Stromal cell of bone marrow (primary cell): ENCODE measurements around the gene ADAR.

Experiments used
- DNase-seq: peaks from one replicate; pipeline ENCODE4 v3.0.0-alpha.2; 2012; ENCODE audit warnings: low read depth

Gene ADAR

GRCh38 chr1:154615411-154615810, 7.4 kb upstream of the ADAR start:
- no peak for DNase-seq

DNA sequence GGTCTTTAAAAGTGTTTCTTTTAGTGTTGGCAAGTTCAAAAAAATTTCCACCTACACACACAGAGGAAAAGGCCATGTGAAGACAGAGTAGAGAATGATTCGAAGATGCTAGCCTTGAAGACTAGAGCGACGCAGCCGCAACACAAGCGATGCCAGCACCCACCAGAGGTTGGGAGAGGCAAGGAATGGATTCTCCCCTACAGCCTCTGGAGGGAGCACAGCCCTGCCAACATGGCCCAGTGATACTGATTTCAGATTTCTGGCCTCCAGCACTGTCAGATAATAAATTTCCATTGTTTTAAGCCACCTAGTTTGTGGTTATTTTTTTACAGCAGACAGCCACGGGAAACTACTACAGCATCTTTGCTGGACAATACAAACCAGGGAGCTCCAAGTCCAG, 6.9 kb upstream of the ADAR start:
- DNase-seq: no peak

GRCh38 chr1:154614247-154614646, 6.3 kb upstream of the ADAR start:
- no peak for DNase-seq

DNA sequence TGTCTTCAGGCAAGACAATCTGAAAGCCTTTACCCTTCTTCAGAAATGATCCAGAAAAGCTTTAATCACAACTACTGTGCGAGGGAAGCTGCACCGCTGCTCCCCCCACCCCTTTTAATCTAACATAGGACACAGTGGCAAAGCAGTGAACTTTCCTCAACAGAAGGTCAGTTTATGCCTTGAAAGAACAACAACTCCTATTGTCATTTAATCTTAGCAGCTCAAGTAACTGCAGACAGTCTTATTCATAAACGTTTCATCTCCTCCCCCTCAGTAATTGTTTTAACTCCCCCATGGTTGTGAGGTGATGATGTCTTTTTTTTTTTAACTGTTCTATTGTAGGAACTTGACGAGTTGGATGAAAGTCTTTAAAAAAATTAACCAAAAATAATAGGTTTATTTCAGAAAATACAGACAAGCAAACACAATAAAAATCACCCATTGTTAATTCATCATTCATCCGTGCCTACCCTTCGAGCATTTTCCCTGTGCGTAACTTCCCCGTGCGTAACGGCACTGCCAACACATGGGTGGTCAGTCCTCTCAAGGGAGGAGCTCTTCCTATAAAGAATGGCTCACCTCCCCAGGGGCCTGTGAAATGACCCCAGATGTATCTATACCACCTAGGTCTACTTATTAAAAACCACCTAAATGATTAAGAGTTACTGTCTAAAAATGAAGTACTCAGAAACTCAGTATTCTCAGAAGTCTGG, 3.3 kb upstream of the ADAR start:
- no peak for DNase-seq

GRCh38 chr1:154609398-154610380, 1.7 kb upstream of the ADAR start:
- no peak for DNase-seq

GRCh38 chr1:154608397-154609270, 648 bp upstream of the ADAR start:
- peak; percentile 25 for DNase-seq

DNA sequence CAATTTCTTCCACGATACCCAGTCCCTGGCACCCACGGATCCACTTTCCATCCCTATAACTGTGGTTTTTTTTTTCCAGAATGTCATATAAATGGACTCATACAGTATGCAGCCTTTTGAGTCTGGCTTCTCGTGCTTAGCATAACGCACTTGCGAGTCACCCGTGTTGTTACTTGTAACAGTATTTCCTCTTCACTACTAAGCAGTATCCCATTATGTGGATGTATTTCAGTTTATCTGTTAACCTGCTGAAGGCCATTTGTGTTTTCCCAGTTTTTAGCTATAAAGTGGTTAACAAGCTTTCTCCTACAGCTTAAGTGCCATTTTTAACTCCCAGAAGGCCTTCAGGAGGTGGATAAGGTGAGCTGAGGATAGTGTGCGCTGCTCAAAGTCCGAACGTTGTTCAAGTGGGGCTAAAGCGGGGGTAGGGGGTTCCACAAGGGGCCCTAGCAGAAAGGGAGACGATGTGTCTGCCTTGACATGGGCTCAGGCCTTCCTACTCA, 829 bp downstream of the ADAR start:
- peak; percentile 38 for DNase-seq

DNA sequence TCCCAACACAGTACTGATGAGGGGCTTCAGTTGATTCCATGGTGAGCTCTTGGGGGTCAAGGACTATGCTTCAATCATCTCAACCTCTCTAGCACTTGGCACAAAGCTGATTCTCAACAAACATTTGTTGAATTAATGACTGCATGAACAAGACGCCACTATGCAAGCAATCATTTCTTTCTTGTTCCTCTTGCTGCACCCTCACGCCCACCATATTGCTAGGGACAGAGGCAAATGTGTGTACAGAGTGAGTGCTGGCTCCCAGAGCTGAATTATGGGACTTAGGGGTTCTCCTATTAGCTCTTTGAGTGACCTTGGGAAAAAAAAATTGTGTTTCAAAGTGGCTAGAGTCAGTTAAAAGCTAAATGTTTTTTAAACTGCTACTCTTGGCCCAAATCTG, 2.5 kb downstream of the ADAR start:
- DNase-seq: no peak

DNA sequence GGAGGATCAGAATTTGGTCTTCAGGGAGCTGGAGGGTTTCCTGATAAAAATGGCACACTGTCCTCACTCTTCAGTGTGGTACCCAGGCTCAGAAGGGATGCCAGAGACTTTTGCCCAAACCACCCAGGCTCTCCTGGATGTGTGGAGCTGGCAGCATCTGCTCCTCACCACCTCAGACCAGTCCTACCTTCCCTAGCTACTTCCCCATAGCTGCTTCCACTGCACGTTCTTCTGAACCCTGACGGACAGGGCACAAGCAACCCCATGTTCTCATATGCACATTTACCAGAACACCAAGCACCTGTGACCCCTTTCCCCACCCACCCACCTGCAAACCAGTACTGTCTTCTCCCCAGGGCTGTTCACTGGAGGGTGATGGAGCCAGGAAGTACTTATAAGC, 4.7 kb downstream of the ADAR start:
- DNase-seq: no peak

- peak; percentile 9 for DNase-seq
Measured at GRCh38 chr1:154599658-154600057, 8.3 kb downstream of the ADAR start.

DNA sequence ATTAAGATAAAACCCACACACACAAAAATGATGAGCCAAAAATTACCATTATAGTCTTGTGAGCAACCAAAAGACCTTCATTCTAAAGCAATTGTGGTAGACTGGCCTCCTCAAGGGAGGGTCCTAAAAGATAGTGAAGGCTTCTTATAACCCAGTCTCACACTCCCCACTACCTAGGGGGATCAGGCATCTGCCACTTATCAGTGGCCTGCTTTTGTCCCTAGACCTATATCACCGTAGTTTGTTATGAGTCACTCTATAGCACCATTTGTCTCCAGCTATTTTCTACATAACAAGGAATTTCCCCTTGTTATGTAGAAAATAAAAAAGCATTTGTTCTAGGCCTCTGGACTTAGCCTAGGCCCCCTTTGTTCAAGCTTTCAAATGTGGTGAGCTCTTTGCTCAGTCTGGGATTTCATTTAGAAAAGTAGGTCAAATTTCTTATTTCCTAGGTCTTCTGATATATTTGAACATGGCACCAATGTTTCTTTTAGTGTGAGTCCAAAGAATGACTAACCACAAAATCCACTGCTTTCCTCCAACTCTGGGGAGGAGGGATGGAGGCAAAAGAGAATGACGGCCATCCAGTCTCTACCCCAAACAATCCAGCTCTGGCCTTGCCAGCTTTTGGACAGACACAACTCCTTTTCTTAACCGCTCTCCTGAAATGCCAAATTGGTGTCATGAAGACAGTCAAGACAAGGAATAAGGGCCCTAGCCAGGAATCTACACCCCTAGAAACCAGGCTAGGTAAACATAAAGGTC, 8.9 kb downstream of the ADAR start:
- peak; percentile 31 for DNase-seq

- DNase-seq: peak; percentile 9
Measured at GRCh38 chr1:154595621-154596020, 12.4 kb downstream of the ADAR start.

- DNase-seq: no peak
Measured at GRCh38 chr1:154594811-154595210, 13.2 kb downstream of the ADAR start.

- no peak for DNase-seq
Measured at GRCh38 chr1:154593390-154593789, 14.6 kb downstream of the ADAR start.

- no peak for DNase-seq
Measured at GRCh38 chr1:154591206-154591605, 16.8 kb downstream of the ADAR start.

GRCh38 chr1:154590756-154591155, 17.2 kb downstream of the ADAR start:
- no peak for DNase-seq

- DNase-seq: no peak
Measured at GRCh38 chr1:154589780-154590179, 18.2 kb downstream of the ADAR start.

DNA sequence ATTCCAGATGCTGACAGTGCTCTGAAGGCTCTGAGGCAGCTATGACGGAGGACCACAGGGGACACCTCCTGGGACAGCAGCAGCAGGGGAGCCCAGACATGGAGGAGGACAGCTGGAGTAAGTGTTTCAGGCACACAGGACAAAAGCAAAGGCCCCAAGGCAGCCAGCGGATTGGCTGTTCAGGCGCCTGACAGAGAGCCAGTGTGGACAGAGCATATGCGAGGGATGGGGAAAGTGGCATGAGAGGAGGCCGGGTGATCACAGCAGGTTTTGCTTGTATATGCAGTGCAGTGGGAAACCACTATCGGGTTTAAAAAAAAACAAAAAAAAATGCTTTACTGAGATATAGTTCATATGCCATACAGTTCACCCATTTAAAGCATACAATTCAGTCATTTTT, 21.3 kb downstream of the ADAR start:
- DNase-seq: no peak

GRCh38 chr1:154586231-154586630, 21.8 kb downstream of the ADAR start:
- DNase-seq: no peak

GRCh38 chr1:154584267-154584994, 23.6 kb downstream of the ADAR start:
- no peak for DNase-seq

- no peak for DNase-seq
Measured at GRCh38 chr1:154583773-154584172, 24.2 kb downstream of the ADAR start.
